Keratinocyte (primary cell): ENCODE measurements around the gene UPK1A. TPM values are rescaled to one million over a fixed set of nuclear protein-coding genes. Genes with fewer than 3 reads are reported as not detected.
A peak's percentile ranks its signal among the peaks of the same experiment; 100 is the strongest.

Experiments used
- DNase-seq: peaks from one replicate; pipeline ENCODE4 v3.0.0-alpha.2; 2011; ENCODE audit warnings: low read depth, missing footprints, low spot score
- FAIRE-seq: peaks from 2 replicates; lab custom pipeline; 2011; peaks lifted over from hg19 to GRCh38; lab: Jason Lieb, UNC
- H2AFZ ChIP-seq: 2 replicates; pipeline ENCODE4 v1.6.0; 2012; ENCODE audit warnings: low read length, control low read depth, inconsistent platforms; ENCODE audit not compliant: control insufficient read depth
- H3K27ac ChIP-seq: 2 replicates; pipeline ENCODE4 v1.5.1; 2011; ENCODE audit warnings: low read length; ENCODE audit not compliant: control insufficient read depth, insufficient read depth
- H3K27me3 ChIP-seq: 3 replicates; pipeline ENCODE4 v1.6.0; 2011; ENCODE audit warnings: low read length; ENCODE audit not compliant: control insufficient read depth, insufficient read depth; ENCODE audit errors: extremely low read depth
- H3K36me3 ChIP-seq, 2 experiments: 2 replicates in 1 of 2; 3 replicates in 1 of 2; pipeline ENCODE4 v1.5.1; 2011; ENCODE audit warnings: low read length in 2 of 2, mild to moderate bottlenecking in 1 of 2; ENCODE audit not compliant: control insufficient read depth in 2 of 2, insufficient read depth in 2 of 2; ENCODE audit errors: extremely low read depth in 1 of 2
- H3K4me1 ChIP-seq: 3 replicates; pipeline ENCODE4 v1.5.1; 2011; ENCODE audit warnings: low read length; ENCODE audit not compliant: control insufficient read depth, insufficient read depth; ENCODE audit errors: extremely low read depth
- H3K4me2 ChIP-seq: 3 replicates; pipeline ENCODE4 v1.6.0; 2011; ENCODE audit warnings: low read depth, low read length; ENCODE audit not compliant: control insufficient read depth, insufficient read depth; ENCODE audit errors: extremely low read depth
- H3K4me3 ChIP-seq, 3 experiments: fragments of 200-600 bp in 1 of 3; sonication (generic) in 1 of 3; 2 replicates in 2 of 3; 3 replicates in 1 of 3; pipeline ENCODE4 v1.5.1; 2011 to 2016; ENCODE audit warnings: low read length in 3 of 3, mild to moderate bottlenecking in 3 of 3, control low read depth in 2 of 3, inconsistent platforms in 1 of 3, low read depth in 1 of 3, mixed read lengths in 1 of 3, mixed run types in 1 of 3, moderate library complexity in 1 of 3; ENCODE audit not compliant: control insufficient read depth in 2 of 3, insufficient read depth in 2 of 3; ENCODE audit errors: extremely low read depth in 1 of 3
- H3K79me2 ChIP-seq: 2 replicates; pipeline ENCODE4 v1.6.0; 2012; ENCODE audit warnings: low read length; ENCODE audit not compliant: control insufficient read depth, insufficient read depth
- H3K9ac ChIP-seq: 3 replicates; pipeline ENCODE4 v1.6.0; 2011; ENCODE audit warnings: low read length; ENCODE audit not compliant: control insufficient read depth, insufficient read depth; ENCODE audit errors: extremely low read depth
- H3K9me1 ChIP-seq: 3 replicates; pipeline ENCODE4 v1.6.0; 2011; ENCODE audit warnings: low read length; ENCODE audit not compliant: control insufficient read depth, insufficient read depth; ENCODE audit errors: extremely low read depth
- H3K9me3 ChIP-seq: 2 replicates; pipeline ENCODE4 v1.5.1; 2012; ENCODE audit warnings: low read depth, low read length; ENCODE audit not compliant: control insufficient read depth
- H4K20me1 ChIP-seq: 3 replicates; pipeline ENCODE4 v1.6.0; 2011; ENCODE audit warnings: low read length; ENCODE audit not compliant: control insufficient read depth, insufficient read depth; ENCODE audit errors: extremely low read depth
- CTCF ChIP-seq, 3 experiments: IDR thresholded peaks in 1 of 3; conservative IDR thresholded peaks in 1 of 3; optimal IDR thresholded peaks in 1 of 3; 2 replicates in 2 of 3; 3 replicates in 1 of 3; pipeline versions ENCODE3 to v1.5.1; 2011; ENCODE audit warnings: low read length in 3 of 3, mild to moderate bottlenecking in 3 of 3, moderate library complexity in 2 of 3, control low read depth in 1 of 3, inconsistent platforms in 1 of 3; ENCODE audit not compliant: insufficient read depth in 2 of 3; ENCODE audit errors: extremely low read depth in 1 of 3
- EZH2 ChIP-seq: IDR thresholded peaks from one replicate; pipeline ENCODE4 v1.6.1; 2012; ENCODE audit warnings: inconsistent platforms, mild to moderate bottlenecking, low read length, moderate library complexity
- dilution Hi-C: fragments of 300-500 bp; cut with MboI; formaldehyde crosslinking; loops from one replicate; pipeline ENCODE4 v1.7.0; 2020; ENCODE audit warnings: low sequenced_read_pairs; ENCODE audit not compliant: extremely low pct_ligation_motif_present
- polyA plus RNA-seq, 5 experiments: library from polyadenylated mRNA; depleted of rRNA in 3 of 5; stranded (reverse) in 3 of 5; stranded (forward) in 1 of 5; unstranded in 1 of 5; fragments of >200 nt; gene quantifications; 1 replicate in 1 of 5; 2 replicates in 3 of 5; 3 replicates in 1 of 5; pipeline versions ENCODE4 v1.2.1 to v1.2.3, GENCODE V29; 2011 to 2012; ENCODE audit warnings: missing spikeins in 2 of 5, low read depth in 1 of 5, low replicate concordance in 1 of 5

Gene UPK1A
- polyA plus RNA-seq, 1 donor (not counting 4 experiments of a cell fraction or from before 2014, with no cell fraction given), result 0.09 TPM

DNA sequence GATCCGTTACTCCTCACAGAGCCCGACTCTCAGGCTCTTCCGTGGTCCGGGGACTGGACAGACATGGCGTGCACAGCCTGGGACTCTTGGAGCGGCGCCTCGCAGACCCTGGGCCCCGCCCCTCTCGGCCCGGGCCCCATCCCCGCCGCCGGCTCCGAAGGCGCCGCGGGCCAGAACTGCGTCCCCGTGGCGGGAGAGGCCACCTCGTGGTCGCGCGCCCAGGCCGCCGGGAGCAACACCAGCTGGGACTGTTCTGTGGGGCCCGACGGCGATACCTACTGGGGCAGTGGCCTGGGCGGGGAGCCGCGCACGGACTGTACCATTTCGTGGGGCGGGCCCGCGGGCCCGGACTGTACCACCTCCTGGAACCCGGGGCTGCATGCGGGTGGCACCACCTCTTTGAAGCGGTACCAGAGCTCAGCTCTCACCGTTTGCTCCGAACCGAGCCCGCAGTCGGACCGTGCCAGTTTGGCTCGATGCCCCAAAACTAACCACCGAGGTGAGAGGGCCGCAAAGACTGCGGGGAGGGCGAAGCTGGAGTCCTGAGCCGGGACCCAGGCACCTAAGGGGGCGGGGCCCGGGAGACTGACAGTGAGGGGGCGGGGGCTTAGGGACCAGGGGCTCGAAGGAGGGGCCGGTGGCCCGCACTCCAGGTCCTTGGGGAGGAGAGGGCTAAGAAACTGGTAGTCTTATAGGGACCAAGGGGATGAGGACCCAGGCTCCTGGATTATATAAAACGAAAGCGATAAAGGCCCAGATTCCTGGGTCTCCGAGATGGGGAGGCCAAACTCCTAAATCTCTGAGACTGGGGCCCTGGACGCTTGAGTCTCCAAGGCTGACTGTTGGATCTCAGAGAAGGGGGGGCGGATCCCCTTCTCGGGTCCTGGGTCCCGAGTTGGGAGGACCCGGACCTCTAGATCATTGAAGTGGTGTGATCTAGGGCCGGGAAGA lies 22.8 kb upstream of the UPK1A start:
- dilution Hi-C loops, result no loop called here
- DNase-seq (no peak), FAIRE-seq (no peak)
- Histone ChIP-seq H3K36me3 (no peaks in the 10 kb centered on the region), H3K4me3 (peak overlapping the region; percentile 41 to 80 (median 78)), H3K9ac (peak overlapping the region; percentile 76), H3K27me3 (no peaks in the 10 kb centered on the region), H2AFZ (peak overlapping the region; percentile 98), H3K79me2 (peaks cover 4% of the 10 kb centered on the region), H3K4me2 (peak overlapping the region; percentile 96), H3K27ac (peak overlapping the region; percentile 71), H3K9me1 (no peaks in the 10 kb centered on the region), H3K4me1 (peaks cover 15% of the 10 kb centered on the region), H3K9me3 (no peaks in the 10 kb centered on the region), H4K20me1 (no peaks in the 10 kb centered on the region)
- no peak for TF ChIP-seq EZH2
- TF ChIP-seq CTCF (optimal IDR thresholded peaks at IDR 0.05 in 1 of 3, IDR thresholded peaks at IDR 0.05 in 1 of 3, conservative IDR thresholded peaks at IDR 0.05 in 1 of 3; ENCODE audit: extremely low read depth in 1 of 3, insufficient read depth in 2 of 3, low read length in 3 of 3), result peak in 1 of 3 experiments; percentile 7

GRCh38 chr19:35644206-35644986 lies 21.9 kb upstream of the UPK1A start:
- Histone ChIP-seq H3K27ac (peak overlapping the region; percentile 71), H3K4me3 (peak overlapping the region; percentile 41 to 80 (median 78)), H3K9me1 (no peaks in the 10 kb centered on the region), H4K20me1 (no peaks in the 10 kb centered on the region), H3K9me3 (no peaks in the 10 kb centered on the region), H3K79me2 (peaks cover 13% of the 10 kb centered on the region), H3K27me3 (no peaks in the 10 kb centered on the region), H3K4me2 (peak overlapping the region; percentile 96), H3K4me1 (peaks cover 19% of the 10 kb centered on the region), H3K36me3 (no peaks in the 10 kb centered on the region), H2AFZ (peak overlapping the region; percentile 90), H3K9ac (peak overlapping the region; percentile 76)
- DNase-seq (no peak), FAIRE-seq (no peak)
- dilution Hi-C loops, result no loop called here
- TF ChIP-seq CTCF (optimal IDR thresholded peaks at IDR 0.05 in 1 of 3, IDR thresholded peaks at IDR 0.05 in 1 of 3, conservative IDR thresholded peaks at IDR 0.05 in 1 of 3; ENCODE audit: extremely low read depth in 1 of 3, insufficient read depth in 2 of 3, low read length in 3 of 3), result no peak
- no peak for TF ChIP-seq EZH2
